H1 (cell line): ENCODE results near the gene MFRP. TPM values are rescaled to one million over a fixed set of nuclear protein-coding genes. Genes with fewer than 3 reads are reported as not detected.

Experiments
- CTCF ChIA-PET: fragments of 300-600 bp; sonication (Branson Sonifier 250); formaldehyde crosslinking; loops from one replicate; lab custom pipeline; 2021; ENCODE audit not compliant: partially characterized antibody; lab: Charles Lee
- POLR2A ChIA-PET: fragments of 300-600 bp; sonication (Branson Sonifier 250); formaldehyde crosslinking; loops from one replicate; lab custom pipeline; 2021; ENCODE audit warnings: inconsistent platforms; ENCODE audit not compliant: partially characterized antibody; lab: Charles Lee
- DNase-seq, 2 experiments: peaks; one replicate each; pipeline versions ENCODE4 v3.0.0 to v3.0.0-alpha.2; 2010 to 2022; ENCODE audit warnings: low spot score in 2 of 2, low read depth in 1 of 2, mixed read lengths in 1 of 2
- FAIRE-seq: peaks from 2 replicates; lab custom pipeline; 2011; peaks lifted over from hg19 to GRCh38; lab: Jason Lieb, UNC
- H2AFZ ChIP-seq: 2 replicates; pipeline ENCODE4 v1.8.1; 2012; ENCODE audit warnings: low read length, inconsistent platforms
- H2AK5ac ChIP-seq: 2 replicates; pipeline ENCODE4 v1.6.1; 2013; ENCODE audit warnings: low read depth, low read length
- H2BK120ac ChIP-seq: replicated peaks from 2 replicates; pipeline ENCODE3; 2013; ENCODE audit warnings: low read depth, low read length, inconsistent platforms
- H2BK12ac ChIP-seq: 2 replicates; pipeline ENCODE4 v1.6.1; 2013; ENCODE audit warnings: low read depth, low read length
- H2BK15ac ChIP-seq: 2 replicates; pipeline ENCODE4 v1.6.1; 2013; ENCODE audit warnings: low read length
- H2BK20ac ChIP-seq: 2 replicates; pipeline ENCODE4 v1.6.1; 2013; ENCODE audit warnings: low read length
- H2BK5ac ChIP-seq: 2 replicates; pipeline ENCODE4 v1.6.1; 2013; ENCODE audit warnings: low read depth, low read length
- H3K14ac ChIP-seq: 2 replicates; pipeline ENCODE4 v1.6.1; 2013; ENCODE audit warnings: inconsistent platforms; ENCODE audit not compliant: insufficient read length
- H3K18ac ChIP-seq: 2 replicates; pipeline ENCODE4 v1.6.1; 2013; ENCODE audit warnings: low read length; ENCODE audit errors: extremely low read depth
- H3K23ac ChIP-seq: 2 replicates; pipeline ENCODE4 v1.6.1; 2013; ENCODE audit warnings: inconsistent platforms; ENCODE audit not compliant: insufficient read length
- H3K23me2 ChIP-seq: 2 replicates; pipeline ENCODE4 v1.6.1; 2013; ENCODE audit warnings: low read depth, low read length
- H3K27ac ChIP-seq: 2 replicates; pipeline ENCODE4 v1.6.1; 2011; ENCODE audit warnings: low read depth, low read length, inconsistent platforms
- H3K27me3 ChIP-seq, 4 experiments: replicated peaks in 1 of 4; 1 replicate in 1 of 4; 2 replicates in 3 of 4; pipeline versions ENCODE4 v1.6.1 to v1.8.1; 2011 to 2013; ENCODE audit warnings: low read length in 3 of 4, mild to moderate bottlenecking in 3 of 4, inconsistent platforms in 2 of 4, mixed read lengths in 2 of 4, moderate library complexity in 1 of 4; ENCODE audit not compliant: control insufficient read depth in 3 of 4, insufficient read depth in 3 of 4; ENCODE audit errors: extremely low read depth in 1 of 4
- H3K36me3 ChIP-seq, 4 experiments: 2 replicates each; pipeline versions ENCODE4 v1.6.1 to v1.8.1; 2011 to 2013; ENCODE audit warnings: mild to moderate bottlenecking in 4 of 4, low read length in 3 of 4, moderate library complexity in 2 of 4, control low read depth in 1 of 4, inconsistent platforms in 1 of 4; ENCODE audit not compliant: insufficient read depth in 4 of 4, control insufficient read depth in 2 of 4
- H3K4ac ChIP-seq: replicated peaks from 2 replicates; pipeline ENCODE3; 2013; ENCODE audit warnings: low read length, low read depth, mixed read lengths, inconsistent platforms; ENCODE audit not compliant: insufficient read length
- H3K4me1 ChIP-seq, 4 experiments: replicated peaks in 1 of 4; 1 replicate in 1 of 4; 2 replicates in 3 of 4; pipeline versions ENCODE4 v1.6.1 to v1.8.1; 2011 to 2013; ENCODE audit warnings: low read length in 3 of 4, inconsistent platforms in 2 of 4, mixed read lengths in 1 of 4; ENCODE audit not compliant: insufficient read depth in 4 of 4, control insufficient read depth in 3 of 4
- H3K4me2 ChIP-seq, 2 experiments: 2 replicates each; pipeline versions ENCODE4 v1.6.1 to v1.8.1; 2011 to 2013; ENCODE audit warnings: low read depth in 2 of 2, low read length in 2 of 2, control low read depth in 1 of 2, inconsistent platforms in 1 of 2, mild to moderate bottlenecking in 1 of 2; ENCODE audit not compliant: insufficient read depth in 1 of 2
- H3K4me3 ChIP-seq, 4 experiments: fragments of 200-600, 300-600 bp in 1 of 4; sonication (generic), shearing (Covaris generic), sonication (Bioruptor Twin) in 1 of 4; 2 replicates each; pipeline versions ENCODE4 v1.5.1 to v1.8.1; 2011 to 2016; ENCODE audit warnings: low read length in 4 of 4, low read depth in 3 of 4, control low read depth in 2 of 4, inconsistent platforms in 2 of 4, mild to moderate bottlenecking in 2 of 4, mixed read lengths in 1 of 4, moderate library complexity in 1 of 4; ENCODE audit not compliant: insufficient read depth in 2 of 4; ENCODE audit errors: extremely low read depth in 1 of 4
- H3K56ac ChIP-seq: replicated peaks from 2 replicates; pipeline ENCODE3; 2013; ENCODE audit warnings: low read depth, mild to moderate bottlenecking, mixed read lengths, low read length, inconsistent platforms; ENCODE audit not compliant: insufficient read length
- H3K79me1 ChIP-seq: 2 replicates; pipeline ENCODE4 v1.6.1; 2013; ENCODE audit warnings: low read depth, low read length, control low read depth
- H3K79me2 ChIP-seq, 2 experiments: 2 replicates each; pipeline versions ENCODE4 v1.6.1 to v1.8.1; 2012 to 2013; ENCODE audit warnings: low read length in 2 of 2, mild to moderate bottlenecking in 2 of 2, inconsistent platforms in 1 of 2; ENCODE audit not compliant: insufficient read depth in 2 of 2, control insufficient read depth in 1 of 2
- H3K9ac ChIP-seq, 4 experiments: replicated peaks in 1 of 4; 1 replicate in 1 of 4; 2 replicates in 3 of 4; pipeline versions ENCODE4 v1.6.1 to v1.8.1; 2011 to 2013; ENCODE audit warnings: low read depth in 3 of 4, low read length in 3 of 4, control low read depth in 2 of 4, mild to moderate bottlenecking in 2 of 4, moderate library complexity in 2 of 4, inconsistent platforms in 1 of 4; ENCODE audit errors: extremely low read depth in 1 of 4
- H3K9me3 ChIP-seq, 2 experiments: 2 replicates each; pipeline versions ENCODE4 v1.6.1 to v1.8.1; 2012 to 2013; ENCODE audit warnings: mild to moderate bottlenecking in 2 of 2, moderate library complexity in 2 of 2, control low read depth in 1 of 2, inconsistent platforms in 1 of 2, low read depth in 1 of 2, low read length in 1 of 2, mixed read lengths in 1 of 2; ENCODE audit not compliant: insufficient read depth in 2 of 2
- H4K20me1 ChIP-seq, 2 experiments: replicated peaks in 1 of 2; 2 replicates each; pipeline versions ENCODE3 to v1.8.1; 2011 to 2013; ENCODE audit warnings: inconsistent platforms in 2 of 2, low read length in 2 of 2, mild to moderate bottlenecking in 1 of 2; ENCODE audit not compliant: insufficient read depth in 2 of 2, control insufficient read depth in 1 of 2
- H4K5ac ChIP-seq: 2 replicates; pipeline ENCODE4 v1.6.1; 2013; ENCODE audit warnings: low read length, low read depth, mixed read lengths, inconsistent platforms; ENCODE audit not compliant: insufficient read length
- H4K8ac ChIP-seq: 2 replicates; pipeline ENCODE4 v1.8.0; 2013; ENCODE audit warnings: mild to moderate bottlenecking, moderate library complexity, low read length, inconsistent platforms; ENCODE audit not compliant: insufficient read depth; ENCODE audit errors: extremely low read depth
- H4K91ac ChIP-seq: replicated peaks from 2 replicates; pipeline ENCODE3; 2013; ENCODE audit warnings: low read length, mixed read lengths, inconsistent platforms; ENCODE audit not compliant: insufficient read length
- ASH2L ChIP-seq: fragments of 200-600, 300-600 bp; sonication (generic); IDR thresholded peaks from one replicate; pipeline ENCODE4 v1.7.1; 2017; ENCODE audit warnings: low read length
- CEBPB ChIP-seq: IDR thresholded peaks from 2 replicates; pipeline ENCODE4 v1.6.1; 2012; ENCODE audit warnings: low read depth, low read length
- CTCF ChIP-seq, 3 experiments: IDR thresholded peaks; 1 replicate in 2 of 3; 2 replicates in 1 of 3; pipeline versions ENCODE4 v1.5.1 to v1.6.1; 2011; ENCODE audit warnings: low read length in 3 of 3, mild to moderate bottlenecking in 3 of 3, inconsistent platforms in 2 of 3, low read depth in 1 of 3, moderate library complexity in 1 of 3; ENCODE audit not compliant: insufficient read depth in 1 of 3; ENCODE audit errors: control extremely low read depth in 1 of 3
- JUND ChIP-seq: IDR thresholded peaks from 2 replicates; pipeline ENCODE4 v1.6.1; 2011; ENCODE audit warnings: mild to moderate bottlenecking, improper control_type of control experiment, low read length
- NANOG ChIP-seq: IDR thresholded peaks from 2 replicates; pipeline ENCODE4 v1.6.1; 2011; ENCODE audit warnings: low read length, low read depth, mild to moderate bottlenecking, inconsistent platforms; ENCODE audit not compliant: insufficient read depth, poor library complexity, severe bottlenecking
- RBBP5 ChIP-seq: IDR thresholded peaks from 2 replicates; pipeline ENCODE4 v1.7.1; 2012; ENCODE audit warnings: low read depth, mild to moderate bottlenecking, inconsistent platforms, low read length, moderate library complexity, borderline replicate concordance
- SAP30 ChIP-seq: fragments of 300-600 bp; sonication (generic); IDR thresholded peaks from 2 replicates; pipeline ENCODE4 v1.7.1; 2012; ENCODE audit warnings: low read length, moderate library complexity, mild to moderate bottlenecking, inconsistent platforms; ENCODE audit not compliant: insufficient read depth, insufficient replicate concordance
- SIRT6 ChIP-seq: IDR thresholded peaks from one replicate; pipeline ENCODE4 v1.7.1; 2012; ENCODE audit warnings: low read length, inconsistent platforms
- WGBS, 2 experiments: shearing (Covaris generic) in 1 of 2; methylation state at CpG; one replicate each; pipeline versions ENCODE4 v1.1.6 to v1.1.7; 2013 to 2015; ENCODE audit warnings: low lambda C conversion rate in 2 of 2, mixed read lengths in 2 of 2, inconsistent platforms in 1 of 2, low coverage in 1 of 2, missing lambda C conversion rate in 1 of 2; ENCODE audit not compliant: insufficient replicate concordance in 2 of 2, insufficient coverage in 1 of 2, insufficient read length in 1 of 2; ENCODE audit errors: extremely low coverage in 1 of 2, missing lambda C conversion rate in 1 of 2; 5-methylcytosine and 5-hydroxymethylcytosine counted together
- polyA plus RNA-seq, 7 experiments: library from polyadenylated mRNA; depleted of rRNA in 3 of 7; stranded (reverse) in 5 of 7; unstranded in 2 of 7; fragments of >200 nt in 5 of 7; fragments of 200-250 nt in 2 of 7; gene quantifications; 1 replicate in 5 of 7; 2 replicates in 1 of 7; 4 replicates in 1 of 7; pipeline versions ENCODE4 v1.2.1 to v1.2.3, GENCODE V29; 2011 to 2013; ENCODE audit warnings: missing spikeins in 2 of 7, mixed read lengths in 2 of 7
- total RNA-seq: library from RNA; stranded (reverse); fragmentation: NEBNext Ultra II Directional; extraction: Animal tissue kit (Norgen Biotek cat#: 25700); gene quantifications from 2 replicates; pipeline ENCODE4 v1.2.1, GENCODE V29; 2021

Gene MFRP
- total and polyA plus RNA-seq, 2 of the 8 experiments (the other 6 are each of a cell fraction or from before 2014, with no cell fraction given), result 0.02 TPM; not detected in 1

GRCh38 chr11:119373921-119374631, 27.6 kb upstream of the MFRP start:
- peaks cover 8 to 51% (median 36%) of the 10 kb centered on the region in 4 experiments for H3K4me1 ChIP-seq
- no peak overlapping the region for H3K4me3 ChIP-seq
- no peak overlapping the region for H3K4ac ChIP-seq
- H3K23ac ChIP-seq, result no peak overlapping the region
- no peaks in the 10 kb centered on the region for H3K79me2 ChIP-seq
- H2BK120ac ChIP-seq, result no peak overlapping the region
- H3K27ac ChIP-seq, result no peak overlapping the region
- H3K23me2 ChIP-seq, result peaks cover 6% of the 10 kb centered on the region; the same call in 1 of the 2 replicates
- H2BK12ac ChIP-seq, result peak overlapping the region; percentile 50; the same call in 1 of the 2 replicates
- 47% methylated on average over 5 of the region's 5 CpGs; no CpG with 5 or more reads in 1 of the 2 experiments for WGBS, 2 experiments
- no peak overlapping the region for H3K18ac ChIP-seq
- no peak overlapping the region for H4K91ac ChIP-seq
- no peak overlapping the region for H2AFZ ChIP-seq
- H3K14ac ChIP-seq, result no peak overlapping the region
- no peak overlapping the region; the same call in 1 of the 2 replicates for H4K8ac ChIP-seq
- no peak overlapping the region for H3K9ac ChIP-seq
- H2BK15ac ChIP-seq, result 0 out of 2 replicates have a peak overlapping the region, but pooled peaks have one; percentile 3
- no peaks in the 10 kb centered on the region for H3K9me3 ChIP-seq
- H3K27me3 ChIP-seq, result peaks cover 0 to 3% (median 0%) of the 10 kb centered on the region in 4 experiments; a peak in 1 of 7 replicates
- 0 out of 2 replicates have a peak overlapping the region, but pooled peaks have one; percentile 48 for H2BK20ac ChIP-seq
- H4K20me1 ChIP-seq, result peaks cover 0 to 5% of the 10 kb centered on the region in 2 experiments
- H3K79me1 ChIP-seq, result no peaks in the 10 kb centered on the region
- CTCF ChIA-PET, result interaction anchor here (0.6 to 26.3 kb wide), 36 partner anchors 10 to 681 kb away, joined by 3 to 474 read pairs (median 4); partner anchors contain the start of genes C1QTNF5, C2CD2L, MFRP and USP2
- no peak overlapping the region for H2AK5ac ChIP-seq
- no peak overlapping the region for H3K4me2 ChIP-seq
- peak in 1 of 2 experiments; percentile 97 for DNase-seq
- no peak overlapping the region for H4K5ac ChIP-seq
- no peak overlapping the region for H2BK5ac ChIP-seq
- FAIRE-seq, result peak; percentile 45
- POLR2A ChIA-PET, result interaction anchor here (0.6 to 6.6 kb wide), 7 partner anchors 8 to 44 kb away, joined by 3 to 32 read pairs (median 5); no protein-coding TSS in a partner anchor
- no peaks in the 10 kb centered on the region for H3K36me3 ChIP-seq
- no peak overlapping the region for H3K56ac ChIP-seq
- TF ChIP-seq RBBP5 (0 out of 2 replicates have a peak, but pooled peaks have one; percentile 7), ASH2L (no peak), SAP30 (no peak), CTCF (IDR thresholded peaks at IDR 0.05; ENCODE audit: control extremely low read depth in 1 of 3, insufficient read depth in 1 of 3, low read depth in 1 of 3, low read length in 3 of 3) (peak; percentile 82 to 92 (median 89)), JUND (no peak), NANOG (no peak), CEBPB (no peak), SIRT6 (no peak)
